Lower lobe of right lung (tissue), 2 donors: ENCODE results near the gene TBL1X. TPM values are rescaled to one million over a fixed set of nuclear protein-coding genes. Genes with fewer than 3 reads are reported as not detected.
"Not testable (repeated sequence)": the region's sequence is repeated elsewhere in the genome, so short reads cannot be mapped to it uniquely, and the experiment has no call there.

Experiments
- ATAC-seq, 2 donors: fragments of 200-7000 bp; cut with Tn5 transposase; one replicate each; pipeline ENCODE4 v1.9.1; 2020 to 2022; ENCODE audit warnings: mild to moderate bottlenecking in 2 of 2, moderate library complexity in 2 of 2
- DNase-seq: peaks from one replicate; pipeline ENCODE4 v3.0.0-alpha.2; 2020
- H3K27ac ChIP-seq: fragments of 200-600 bp; one replicate; pipeline ENCODE4 v1.8.0; 2022
- H3K27me3 ChIP-seq: fragments of 200-600 bp; one replicate; pipeline ENCODE4 v1.8.0; 2022; ENCODE audit warnings: low read depth
- H3K36me3 ChIP-seq: fragments of 200-600 bp; one replicate; pipeline ENCODE4 v1.8.0; 2022; ENCODE audit warnings: mild to moderate bottlenecking
- H3K4me1 ChIP-seq: fragments of 200-600 bp; one replicate; pipeline ENCODE4 v1.8.0; 2022
- H3K4me3 ChIP-seq: fragments of 200-600 bp; one replicate; pipeline ENCODE4 v1.8.0; 2022; ENCODE audit warnings: mild to moderate bottlenecking
- H3K9me3 ChIP-seq: fragments of 200-600 bp; one replicate; pipeline ENCODE4 v1.8.0; 2022
- intact Hi-C: fragments of 100-400 bp; cut with DNase I; formaldehyde crosslinking; loops from one replicate; pipeline ENCODE4 v1.11.0; 2022
- total RNA-seq: library from RNA; stranded (reverse); fragmentation: NEBNext Ultra II Directional; extraction: Animal tissue kit (Norgen Biotek cat#: 25700); gene quantifications from one replicate; pipeline ENCODE4 v1.2.1, GENCODE V29; 2021
- TF ChIP-seq, protein P1 (sequence below): fragments of 200-600 bp; IDR thresholded peaks from one replicate; pipeline ENCODE4 v1.8.0; 2022; ENCODE audit warnings: antibody characterized with exemption, mild to moderate bottlenecking
- donor health status: DM: no; HTN: yes; CAD: no; lungs with severe emphysema.

The TBL1X gene
- total RNA-seq, 1 donor from 2014 or later: 21.4 TPM

DNA sequence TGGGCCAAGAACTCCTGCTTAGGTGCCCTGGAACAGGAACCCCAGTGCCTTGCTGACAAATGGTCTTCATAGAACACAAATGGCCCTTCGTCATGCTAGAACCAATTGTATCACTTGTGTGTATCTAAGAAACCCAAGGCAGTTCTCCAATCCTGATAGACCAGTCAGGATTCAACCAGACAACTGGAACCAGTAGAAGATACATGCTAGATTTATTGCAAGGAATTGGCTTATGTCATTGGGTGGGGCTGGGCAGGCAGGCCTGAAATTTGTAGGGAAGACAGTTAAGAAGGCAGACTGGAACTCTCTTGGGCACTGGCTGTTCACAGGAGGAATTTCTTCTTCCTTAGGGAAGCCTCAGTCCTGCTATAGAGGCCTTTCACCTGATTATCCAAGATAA, 17.0 kb upstream of the TBL1X start:
- DNase-seq (no peak), ATAC-seq (peak in 1 of 2 donors; percentile 21)
- Histone ChIP-seq H3K27ac (no peak overlapping the region), H3K4me3 (no peak overlapping the region), H3K4me1 (no peaks in the 10 kb centered on the region), H3K9me3 (no peaks in the 10 kb centered on the region), H3K36me3 (no peaks in the 10 kb centered on the region), H3K27me3 (no peaks in the 10 kb centered on the region)
- intact Hi-C loops: no loop called here
- TF ChIP-seq, protein P1, sequence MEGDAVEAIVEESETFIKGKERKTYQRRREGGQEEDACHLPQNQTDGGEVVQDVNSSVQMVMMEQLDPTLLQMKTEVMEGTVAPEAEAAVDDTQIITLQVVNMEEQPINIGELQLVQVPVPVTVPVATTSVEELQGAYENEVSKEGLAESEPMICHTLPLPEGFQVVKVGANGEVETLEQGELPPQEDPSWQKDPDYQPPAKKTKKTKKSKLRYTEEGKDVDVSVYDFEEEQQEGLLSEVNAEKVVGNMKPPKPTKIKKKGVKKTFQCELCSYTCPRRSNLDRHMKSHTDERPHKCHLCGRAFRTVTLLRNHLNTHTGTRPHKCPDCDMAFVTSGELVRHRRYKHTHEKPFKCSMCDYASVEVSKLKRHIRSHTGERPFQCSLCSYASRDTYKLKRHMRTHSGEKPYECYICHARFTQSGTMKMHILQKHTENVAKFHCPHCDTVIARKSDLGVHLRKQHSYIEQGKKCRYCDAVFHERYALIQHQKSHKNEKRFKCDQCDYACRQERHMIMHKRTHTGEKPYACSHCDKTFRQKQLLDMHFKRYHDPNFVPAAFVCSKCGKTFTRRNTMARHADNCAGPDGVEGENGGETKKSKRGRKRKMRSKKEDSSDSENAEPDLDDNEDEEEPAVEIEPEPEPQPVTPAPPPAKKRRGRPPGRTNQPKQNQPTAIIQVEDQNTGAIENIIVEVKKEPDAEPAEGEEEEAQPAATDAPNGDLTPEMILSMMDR: no peak

DNA sequence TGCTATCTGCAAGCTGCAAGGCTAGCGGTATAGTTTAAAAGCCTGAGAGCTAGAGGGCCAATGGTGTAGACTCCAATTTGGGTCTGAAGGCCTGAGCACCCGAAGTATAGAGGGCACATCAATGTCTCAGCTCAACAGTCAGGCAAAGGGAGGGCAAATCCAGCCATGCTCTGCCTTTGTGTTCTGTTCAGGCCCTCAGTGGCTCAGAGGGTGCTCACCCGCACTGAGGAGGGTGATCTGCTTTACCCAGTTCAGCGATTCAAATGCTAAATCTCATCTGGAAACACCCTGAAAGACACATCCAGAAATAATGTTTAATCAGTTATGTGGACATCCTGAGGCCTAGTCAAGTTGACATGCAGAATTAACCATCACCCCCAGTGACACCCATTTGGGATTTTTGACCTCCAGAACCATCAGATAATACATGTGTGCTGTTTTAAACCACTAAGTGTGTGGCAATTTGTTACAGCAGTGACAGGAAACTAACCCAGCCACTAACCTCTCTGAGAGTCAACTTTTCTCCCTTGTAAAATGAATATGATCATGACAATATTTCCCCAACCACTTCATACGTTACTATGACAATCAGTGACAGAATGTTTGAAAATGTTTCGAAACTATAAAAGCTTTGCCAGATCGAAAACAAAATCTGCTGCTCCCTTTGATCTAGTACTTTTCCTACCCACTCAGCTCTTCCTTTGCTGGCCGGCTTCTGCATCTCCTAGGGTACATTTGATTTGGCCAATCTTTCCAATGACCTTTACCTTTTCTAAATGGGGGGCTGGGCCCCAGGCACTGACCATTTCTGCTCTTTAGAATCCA, 8.4 kb upstream of the TBL1X start:
- TF ChIP-seq, protein P1: no peak
- H3K27me3 ChIP-seq: no peaks in the 10 kb centered on the region
- no peak overlapping the region for H3K4me3 ChIP-seq
- no peak overlapping the region for H3K27ac ChIP-seq
- H3K9me3 ChIP-seq: no peaks in the 10 kb centered on the region
- ATAC-seq: peak; percentile 52 to 83
- no peaks in the 10 kb centered on the region for H3K36me3 ChIP-seq
- H3K4me1 ChIP-seq: peaks cover 3% of the 10 kb centered on the region
- intact Hi-C loops: no loop called here
- DNase-seq: no peak

DNA sequence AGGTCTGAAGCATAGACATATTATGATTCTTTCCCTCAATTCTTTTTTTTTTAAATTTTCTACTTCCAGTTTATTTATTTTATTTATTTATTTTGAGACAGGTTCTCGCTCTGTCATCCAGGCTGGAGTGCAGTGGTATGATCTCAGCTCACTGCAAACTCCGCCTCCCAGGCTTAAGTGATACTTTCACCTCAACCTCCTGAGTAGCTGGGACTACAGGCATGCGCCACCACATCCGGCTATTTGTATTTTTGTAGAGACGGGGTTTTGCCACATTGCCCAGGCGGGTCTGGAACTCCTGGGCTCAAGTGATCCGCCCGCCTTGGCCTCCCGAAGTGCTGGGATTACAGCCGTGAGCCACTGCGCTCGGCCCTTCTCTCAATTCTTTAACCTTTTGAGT, 6.8 kb upstream of the TBL1X start:
- intact Hi-C loops, H3K36me3 ChIP-seq: not testable (repeated sequence)

DNA sequence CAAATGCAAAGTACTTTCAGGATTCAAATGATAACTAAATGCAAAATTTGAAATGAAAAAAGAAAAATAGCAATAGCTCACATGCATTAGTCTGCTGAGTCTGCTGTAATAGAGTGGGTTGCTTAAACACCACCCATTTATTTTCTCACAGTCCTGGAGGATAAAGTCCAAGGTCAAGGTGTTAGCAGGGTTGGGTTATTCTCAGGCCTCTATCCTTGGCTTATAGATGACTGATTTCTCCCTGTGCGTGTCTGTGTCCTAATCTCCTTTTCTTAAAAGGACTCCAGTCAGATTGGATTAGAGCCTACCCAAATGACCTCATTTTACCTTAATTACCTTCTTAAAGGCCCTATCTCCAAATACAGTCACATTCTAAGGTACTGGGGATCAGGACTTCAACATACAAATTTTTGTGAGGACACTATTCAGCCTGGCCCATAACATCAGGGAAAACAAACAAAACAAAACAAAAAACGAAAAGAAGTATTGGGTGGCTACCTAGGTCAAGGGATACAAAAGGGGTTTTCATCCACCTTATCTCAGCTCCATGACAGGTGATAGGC, 6.3 kb upstream of the TBL1X start:
- ATAC-seq: no peak

More for the DNA sequence above, 6.8 kb upstream of the TBL1X start:
- not testable (repeated sequence) for H3K4me3 ChIP-seq, H3K27me3 ChIP-seq, H3K4me1 ChIP-seq, ATAC-seq, H3K27ac ChIP-seq, H3K9me3 ChIP-seq, DNase-seq

DNA sequence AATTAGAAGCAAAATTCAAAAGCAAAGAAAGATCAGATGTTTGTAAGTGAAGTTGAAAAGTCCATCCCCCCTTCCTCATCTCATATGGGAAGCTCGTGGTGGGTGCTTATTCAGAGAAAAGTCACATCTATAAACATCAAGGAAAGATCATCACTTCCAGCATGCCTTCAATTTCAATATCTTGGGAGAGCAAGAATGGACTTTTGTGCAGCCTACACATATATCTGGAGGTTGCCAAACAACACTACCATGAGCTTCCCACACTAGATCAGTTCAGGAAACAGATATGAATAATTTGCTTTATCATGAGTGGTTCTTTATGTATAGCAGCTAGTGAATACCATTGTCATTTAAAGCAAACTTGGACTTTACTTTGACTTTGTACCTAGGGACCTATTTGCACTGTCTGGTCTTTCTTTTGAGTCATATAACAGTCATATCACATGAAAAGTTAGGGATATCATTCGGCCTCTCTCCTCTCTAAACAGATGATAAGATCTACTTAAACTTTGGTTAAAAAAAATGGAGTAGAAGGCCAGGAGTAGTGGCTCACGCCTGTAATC, 5.6 kb upstream of the TBL1X start:
- intact Hi-C loops: no loop called here
- no peak for ATAC-seq
- TF ChIP-seq, protein P1: no peak

More for the DNA sequence above, 6.3 kb upstream of the TBL1X start:
- Histone ChIP-seq H3K4me3 (no peak overlapping the region), H3K4me1 (peaks cover 9% of the 10 kb centered on the region), H3K9me3 (no peaks in the 10 kb centered on the region), H3K27ac (no peak overlapping the region), H3K36me3 (no peaks in the 10 kb centered on the region), H3K27me3 (no peaks in the 10 kb centered on the region)
- no peak for DNase-seq
- intact Hi-C loops: no loop called here
- TF ChIP-seq, protein P1: no peak

DNA sequence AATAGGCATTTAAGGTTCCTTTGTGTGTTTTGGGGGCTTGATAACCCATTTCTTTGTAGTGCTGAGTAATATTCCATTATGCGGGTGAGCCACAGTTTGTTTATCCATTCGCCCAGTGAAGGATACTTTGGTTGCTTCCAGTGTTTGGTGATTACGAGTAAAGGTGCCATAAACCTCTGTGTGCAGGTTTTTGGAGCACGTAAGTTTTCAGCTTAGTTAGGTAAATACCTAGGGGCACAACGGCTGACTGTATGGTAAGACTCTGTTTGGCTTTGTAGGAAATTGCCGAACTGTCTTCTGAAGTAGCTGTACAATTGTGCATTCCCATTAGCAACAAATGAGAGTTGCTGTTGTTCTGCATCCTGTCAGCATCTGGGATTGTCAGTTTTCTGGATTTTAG, 3.8 kb upstream of the TBL1X start:
- H3K4me1 ChIP-seq: peaks cover 19% of the 10 kb centered on the region
- H3K36me3 ChIP-seq: no peaks in the 10 kb centered on the region
- DNase-seq (no peak), ATAC-seq (no peak)
- no peaks in the 10 kb centered on the region for H3K27me3 ChIP-seq
- H3K27ac ChIP-seq: no peak overlapping the region
- no peak overlapping the region for H3K4me3 ChIP-seq
- no peaks in the 10 kb centered on the region for H3K9me3 ChIP-seq
- intact Hi-C loops: no loop called here
- TF ChIP-seq, protein P1: no peak

More for the DNA sequence above, 5.6 kb upstream of the TBL1X start:
- Histone ChIP-seq H3K9me3 (no peaks in the 10 kb centered on the region), H3K27me3 (no peaks in the 10 kb centered on the region), H3K27ac (no peak overlapping the region), H3K4me3 (no peak overlapping the region), H3K36me3 (no peaks in the 10 kb centered on the region), H3K4me1 (peaks cover 16% of the 10 kb centered on the region)
- DNase-seq: no peak
